GM06990 (cell line): ENCODE data around the gene WDR83.
"Not testable (repeated sequence)": the region's sequence is repeated elsewhere in the genome, so short reads cannot be mapped to it uniquely, and the experiment has no call there.

ENCODE experiments used
- DNase-seq: peaks from one replicate; pipeline ENCODE4 v3.0.0-alpha.2; 2011; ENCODE audit not compliant: insufficient read length; ENCODE audit errors: extremely low read depth
- H3K27me3 ChIP-seq: replicated peaks from 2 replicates; pipeline ENCODE4 v1.6.0; 2011; ENCODE audit warnings: low read length; ENCODE audit not compliant: control insufficient read depth, insufficient read depth
- H3K36me3 ChIP-seq: 2 replicates; pipeline ENCODE4 v1.5.1; 2011; ENCODE audit warnings: low read length; ENCODE audit not compliant: control insufficient read depth, insufficient read depth
- H3K4me3 ChIP-seq: replicated peaks from 2 replicates; pipeline ENCODE4 v1.5.1; 2011; ENCODE audit warnings: low read depth, mild to moderate bottlenecking, control low read depth, low read length
- TF ChIP-seq, protein P1 (sequence below): IDR thresholded peaks from 2 replicates; pipeline ENCODE4 v1.5.1; 2011; ENCODE audit warnings: low read length, control low read depth, mild to moderate bottlenecking, inconsistent platforms; ENCODE audit not compliant: insufficient read depth, poor library complexity, severe bottlenecking

The WDR83 gene, protein sequence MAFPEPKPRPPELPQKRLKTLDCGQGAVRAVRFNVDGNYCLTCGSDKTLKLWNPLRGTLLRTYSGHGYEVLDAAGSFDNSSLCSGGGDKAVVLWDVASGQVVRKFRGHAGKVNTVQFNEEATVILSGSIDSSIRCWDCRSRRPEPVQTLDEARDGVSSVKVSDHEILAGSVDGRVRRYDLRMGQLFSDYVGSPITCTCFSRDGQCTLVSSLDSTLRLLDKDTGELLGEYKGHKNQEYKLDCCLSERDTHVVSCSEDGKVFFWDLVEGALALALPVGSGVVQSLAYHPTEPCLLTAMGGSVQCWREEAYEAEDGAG

DNA sequence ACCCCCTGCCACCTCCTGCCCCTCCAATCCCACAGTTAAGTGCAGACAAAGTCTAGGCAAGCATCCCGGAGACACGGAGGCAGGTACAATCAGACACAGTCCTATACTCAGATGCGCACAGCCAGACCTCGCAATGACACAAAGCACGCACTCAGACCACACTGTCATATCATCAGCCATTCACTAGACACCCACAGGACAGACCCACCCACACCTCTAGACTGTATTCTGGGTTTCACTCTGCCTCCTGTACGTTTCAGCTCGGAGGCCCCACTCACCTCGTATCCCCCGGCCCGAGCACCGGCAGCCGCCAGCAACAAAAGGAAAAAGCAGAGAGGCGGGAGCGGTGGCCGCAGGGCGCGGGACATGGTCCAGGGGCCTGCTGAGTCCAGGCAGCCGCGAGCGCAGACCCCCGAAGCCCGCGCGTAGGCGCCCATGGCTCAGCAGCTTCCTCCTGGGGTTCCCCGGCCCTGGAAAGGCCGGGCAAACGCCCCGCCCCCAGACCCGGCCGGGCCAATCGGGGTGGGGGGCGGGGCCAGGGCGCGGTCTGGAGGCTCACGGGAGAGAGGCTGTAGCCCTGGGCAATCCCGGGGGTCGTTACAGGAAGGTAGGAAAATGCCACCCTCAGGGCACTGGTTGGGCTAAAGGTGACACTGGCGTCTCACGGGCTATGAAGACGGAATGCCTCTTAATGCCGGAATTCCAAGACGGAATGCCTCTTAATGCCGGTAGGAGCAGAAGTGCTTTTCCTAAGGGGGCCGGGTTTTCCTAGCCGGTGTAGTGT lies at the start of gene WDR83, which contains the start of gene MAN2B1:
Gene WDR83 (plus strand): TSS at position 543 of the 784 bp plus-strand sequence. CDS start 2,984 bp downstream, outside the sequence.
Gene MAN2B1 (minus strand): TSS at position 478 of the 784 bp plus-strand sequence. CDS start 41 bp downstream, at position 437.
- Histone ChIP-seq H3K4me3 (peak within 1 kb of the TSS; percentile 89), H3K36me3 (peaks cover 24% of the 10 kb centered on the region), H3K27me3 (no peaks in the 10 kb centered on the region)
- DNase-seq = peak; percentile 89
- TF ChIP-seq, protein P1, sequence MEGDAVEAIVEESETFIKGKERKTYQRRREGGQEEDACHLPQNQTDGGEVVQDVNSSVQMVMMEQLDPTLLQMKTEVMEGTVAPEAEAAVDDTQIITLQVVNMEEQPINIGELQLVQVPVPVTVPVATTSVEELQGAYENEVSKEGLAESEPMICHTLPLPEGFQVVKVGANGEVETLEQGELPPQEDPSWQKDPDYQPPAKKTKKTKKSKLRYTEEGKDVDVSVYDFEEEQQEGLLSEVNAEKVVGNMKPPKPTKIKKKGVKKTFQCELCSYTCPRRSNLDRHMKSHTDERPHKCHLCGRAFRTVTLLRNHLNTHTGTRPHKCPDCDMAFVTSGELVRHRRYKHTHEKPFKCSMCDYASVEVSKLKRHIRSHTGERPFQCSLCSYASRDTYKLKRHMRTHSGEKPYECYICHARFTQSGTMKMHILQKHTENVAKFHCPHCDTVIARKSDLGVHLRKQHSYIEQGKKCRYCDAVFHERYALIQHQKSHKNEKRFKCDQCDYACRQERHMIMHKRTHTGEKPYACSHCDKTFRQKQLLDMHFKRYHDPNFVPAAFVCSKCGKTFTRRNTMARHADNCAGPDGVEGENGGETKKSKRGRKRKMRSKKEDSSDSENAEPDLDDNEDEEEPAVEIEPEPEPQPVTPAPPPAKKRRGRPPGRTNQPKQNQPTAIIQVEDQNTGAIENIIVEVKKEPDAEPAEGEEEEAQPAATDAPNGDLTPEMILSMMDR = no peak

DNA sequence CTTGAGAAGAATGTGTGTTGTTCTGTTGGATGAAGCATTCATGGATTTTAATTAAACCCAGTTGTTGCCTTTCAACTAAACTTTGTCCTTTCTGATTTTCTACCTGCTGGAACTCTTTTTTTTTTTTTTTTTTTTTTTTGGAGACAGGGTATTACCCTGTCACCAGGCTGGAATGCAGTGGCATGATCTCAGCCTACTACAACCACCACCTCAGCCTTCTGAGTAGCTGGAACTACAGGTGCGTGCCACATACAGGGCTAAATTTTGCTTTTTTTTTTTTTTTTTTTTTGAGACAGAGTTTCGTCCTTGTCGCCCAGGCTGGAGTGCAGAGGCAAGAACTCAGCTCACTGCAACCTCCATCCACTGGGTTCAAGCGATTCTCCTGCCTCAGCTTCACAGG lies 49.0 kb upstream of the WDR83 start:
- DNase-seq = no peak
- H3K36me3 ChIP-seq = peaks cover 3% of the 10 kb centered on the region; the same call in 1 of the 2 replicates
- H3K27me3 ChIP-seq = no peaks in the 10 kb centered on the region
- H3K4me3 ChIP-seq = no peak overlapping the region
- TF ChIP-seq, protein P1 = no peak

DNA sequence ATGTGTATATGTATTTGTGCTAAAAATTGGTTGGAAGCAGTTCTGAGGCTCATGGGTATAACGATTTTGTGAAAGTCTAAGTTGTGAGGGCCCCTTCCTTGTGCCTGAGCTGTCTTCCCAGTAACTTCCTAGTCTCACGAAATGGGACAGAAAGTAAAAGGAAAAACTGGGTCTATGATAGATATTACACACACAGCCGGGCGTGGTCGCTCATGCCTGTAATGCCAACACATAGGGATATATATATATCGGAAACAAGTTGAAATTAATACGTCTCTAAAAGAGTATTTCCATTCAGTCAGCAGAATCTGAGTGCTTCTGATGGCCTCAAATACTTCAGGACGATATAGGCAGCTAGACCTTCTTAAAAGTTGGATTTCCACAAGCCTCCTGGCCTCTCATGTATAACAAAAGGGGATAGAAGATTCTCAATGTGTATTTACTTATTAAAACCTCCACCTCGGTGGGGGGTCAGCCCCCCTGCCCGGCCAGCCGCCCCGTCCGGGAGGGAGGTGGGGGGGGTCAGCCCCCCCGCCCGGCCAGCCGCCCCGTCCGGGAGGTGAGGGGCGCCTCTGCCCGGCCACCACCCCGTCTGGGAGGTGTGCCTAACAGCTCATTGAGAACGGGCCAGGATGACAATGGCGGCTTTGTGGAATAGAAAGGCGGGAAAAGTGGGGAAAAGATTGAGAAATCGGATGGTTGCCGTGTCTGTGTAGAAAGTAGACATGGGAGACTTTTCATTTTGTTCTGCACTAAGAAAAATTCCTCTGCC lies 45.2 kb upstream of the WDR83 start:
- DNase-seq, H3K36me3 ChIP-seq, H3K4me3 ChIP-seq, H3K27me3 ChIP-seq: not testable (repeated sequence)

DNA sequence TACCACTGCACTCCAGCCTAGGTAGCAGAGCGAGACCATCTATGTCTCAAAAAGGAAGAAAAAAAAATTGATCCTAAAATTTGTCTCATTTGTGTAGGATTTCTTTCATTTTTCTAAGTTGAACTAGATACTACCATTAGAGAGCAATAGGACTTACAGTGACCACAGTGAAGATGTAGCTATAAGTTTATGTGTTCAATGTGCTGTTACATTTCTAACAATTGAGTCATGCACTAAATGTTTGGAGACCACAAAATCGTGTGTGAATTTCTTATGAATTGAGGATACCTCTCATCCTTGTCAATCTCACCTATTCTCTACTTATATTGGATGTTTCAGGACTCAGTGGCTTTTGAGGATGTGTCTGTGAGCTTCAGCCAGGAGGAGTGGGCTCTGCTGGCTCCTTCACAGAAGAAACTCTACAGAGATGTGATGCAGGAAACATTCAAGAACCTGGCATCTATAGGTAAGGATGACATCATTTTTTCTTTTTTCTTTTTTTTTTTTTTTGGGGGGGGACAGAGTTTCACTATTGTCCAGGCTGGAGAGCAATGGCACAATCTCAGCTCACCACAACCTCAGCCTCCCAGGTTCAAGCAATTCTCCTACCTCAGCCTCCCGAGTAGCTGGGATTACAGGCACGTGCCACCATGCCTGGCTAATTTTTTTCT lies 43.1 kb upstream of the WDR83 start:
- H3K27me3 ChIP-seq = no peaks in the 10 kb centered on the region
- peaks cover 10% of the 10 kb centered on the region for H3K36me3 ChIP-seq
- TF ChIP-seq, protein P1 = no peak
- no peak overlapping the region for H3K4me3 ChIP-seq
- no peak for DNase-seq

DNA sequence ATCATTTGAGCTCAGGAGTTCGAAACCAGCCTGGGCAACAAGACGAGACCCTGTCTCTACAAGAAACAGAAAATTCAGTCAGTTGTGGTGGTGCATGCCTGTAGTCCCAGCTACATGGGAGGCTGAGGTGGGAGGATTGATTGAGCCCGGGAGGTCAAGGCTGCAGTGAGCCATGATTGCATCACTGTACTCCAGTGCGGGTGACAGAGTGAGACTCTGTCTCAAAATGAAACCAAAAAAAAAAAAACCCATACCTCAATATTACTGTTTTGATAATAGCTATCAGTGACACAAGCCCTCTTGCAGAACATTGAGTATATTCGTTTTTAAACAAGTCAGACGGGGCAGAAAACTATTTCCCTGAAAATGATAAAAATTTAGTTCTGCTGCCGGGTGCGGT lies 39.6 kb upstream of the WDR83 start:
- peaks cover 10% of the 10 kb centered on the region for H3K36me3 ChIP-seq
- no peaks in the 10 kb centered on the region for H3K27me3 ChIP-seq
- no peak overlapping the region for H3K4me3 ChIP-seq
- DNase-seq = no peak
- TF ChIP-seq, protein P1 = no peak
